Subcutaneous abdominal adipose tissue (tissue), 5 donors: ENCODE results near the gene CXCR3.
"Not testable (repeated sequence)": the region's sequence is repeated elsewhere in the genome, so short reads cannot be mapped to it uniquely, and the experiment has no call there.

Experiments used
- H3K27ac ChIP-seq: one replicate; pipeline ENCODE4 v1.7.0; 2013; ENCODE audit warnings: low read depth, mild to moderate bottlenecking, inconsistent platforms, low read length, moderate library complexity
- H3K27me3 ChIP-seq, 5 donors: one replicate each; pipeline ENCODE4 v1.7.0; 2013; ENCODE audit warnings: low read length in 5 of 5, inconsistent platforms in 1 of 5; ENCODE audit not compliant: control insufficient read depth in 5 of 5, insufficient read depth in 4 of 5
- H3K36me3 ChIP-seq, 5 donors: one replicate each; pipeline ENCODE4 v1.7.0; 2013; ENCODE audit warnings: low read length in 5 of 5; ENCODE audit not compliant: control insufficient read depth in 5 of 5, insufficient read depth in 5 of 5
- H3K4me1 ChIP-seq, 5 donors: one replicate each; pipeline ENCODE4 v1.7.0; 2013; ENCODE audit warnings: low read length in 5 of 5, mild to moderate bottlenecking in 3 of 5, moderate library complexity in 1 of 5; ENCODE audit not compliant: control insufficient read depth in 5 of 5, insufficient read depth in 5 of 5
- H3K4me3 ChIP-seq, 5 donors: one replicate each; pipeline ENCODE4 v1.7.0; 2013; ENCODE audit warnings: low read length in 5 of 5, low read depth in 1 of 5
- H3K9ac ChIP-seq, 5 donors: one replicate each; pipeline ENCODE4 v1.7.0; 2013; ENCODE audit warnings: low read length in 5 of 5, mild to moderate bottlenecking in 4 of 5, moderate library complexity in 3 of 5
- H3K9me3 ChIP-seq, 5 donors: one replicate each; pipeline ENCODE4 v1.7.0; 2013; ENCODE audit warnings: low read length in 5 of 5; ENCODE audit not compliant: control insufficient read depth in 5 of 5
- donor health status: healthy.
- donor health status: healthy.
- donor health status: healthy.
- donor health status: healthy.
- donor health status: healthy.

CXCR3 gene

DNA sequence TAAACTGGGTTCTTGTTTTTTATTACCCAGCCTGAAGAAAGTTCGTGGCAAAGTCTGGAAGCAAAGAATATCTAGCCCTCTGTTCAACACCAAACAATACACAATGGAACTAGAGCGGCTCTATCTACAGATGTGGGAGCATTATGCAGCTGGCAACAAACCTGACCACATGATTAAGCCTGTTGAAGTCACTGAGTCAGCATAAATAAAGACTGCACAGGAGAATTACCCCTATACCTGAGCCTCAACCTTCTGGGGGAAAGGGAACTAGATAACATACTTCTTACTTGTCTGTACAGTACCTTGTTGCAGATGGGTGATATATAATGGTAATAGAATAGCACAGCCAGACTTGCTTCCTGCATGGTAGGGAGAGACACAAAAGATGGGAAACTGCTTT, 44.7 kb downstream of the CXCR3 start:
- Histone ChIP-seq H3K27me3 (no peaks in the 10 kb centered on the region), H3K4me1 (no peaks in the 10 kb centered on the region), H3K27ac (no peak overlapping the region), H3K9ac (no peak overlapping the region), H3K9me3 (no peaks in the 10 kb centered on the region), H3K4me3 (no peak overlapping the region), H3K36me3 (peaks cover 18 to 44% (median 21%) of the 10 kb centered on the region in 5 donors)

DNA sequence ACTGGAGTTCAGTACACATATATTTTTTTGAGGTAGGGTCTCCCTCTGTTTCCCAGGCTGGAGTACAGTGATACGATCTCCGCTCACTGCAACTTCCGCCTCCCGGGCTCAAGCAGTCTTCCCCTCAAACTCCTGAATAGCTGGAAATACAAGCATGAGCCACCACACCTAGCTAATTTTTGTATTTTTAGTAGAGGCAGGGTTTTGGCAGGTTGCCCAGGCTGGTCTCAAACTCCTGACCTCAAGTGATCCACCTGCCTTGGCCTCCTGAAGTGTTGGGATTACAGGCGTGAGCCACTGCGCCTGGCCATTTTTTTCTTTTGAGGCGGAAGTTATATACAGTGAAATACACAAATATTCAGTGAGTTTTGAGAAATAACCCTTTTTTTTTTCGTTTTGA, 46.9 kb downstream of the CXCR3 start:
- H3K9me3 ChIP-seq, H3K27ac ChIP-seq, H3K27me3 ChIP-seq, H3K9ac ChIP-seq, H3K4me1 ChIP-seq, H3K4me3 ChIP-seq: not testable (repeated sequence)
- peaks cover 21 to 52% (median 28%) of the 10 kb centered on the region in 5 donors for H3K36me3 ChIP-seq
